ENCODE measurements around the gene ST3GAL3.

DNA sequence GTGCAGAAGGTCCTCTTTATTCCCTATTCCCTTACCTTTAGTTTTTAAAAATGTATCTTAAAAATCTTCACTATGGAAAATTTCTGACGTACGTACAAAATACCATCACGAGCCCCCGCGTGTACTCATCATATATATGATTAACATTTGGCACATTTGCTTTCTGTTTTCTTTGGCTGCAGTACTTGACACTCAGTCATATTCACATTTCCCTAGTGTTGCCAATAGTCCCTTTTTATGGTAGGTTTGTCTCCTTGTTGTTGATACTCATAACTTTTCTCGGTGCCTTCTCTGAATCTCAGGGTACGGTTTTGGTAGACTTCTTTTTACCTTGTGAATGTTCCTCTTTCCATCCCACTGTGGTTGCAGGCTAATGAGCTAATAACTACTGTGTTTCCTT is 34.1 kb upstream of the ST3GAL3 start:
- no peak for TF ChIP-seq ZNF274 (IDR thresholded peaks at IDR 0.05; ENCODE audit: low read depth, low read length)
- TF ChIP-seq YY1 (IDR thresholded peaks at IDR 0.05; ENCODE audit: insufficient read depth, insufficient read length) = no peak

Data from NT2/D1 (cell line).